Mesendoderm (in vitro differentiated cells): Measurements from ENCODE around the gene SLC35C1. TPM values are rescaled to one million over a fixed set of nuclear protein-coding genes. Genes with fewer than 3 reads are reported as not detected.
A peak's percentile ranks its signal among the peaks of the same experiment; 100 is the strongest.

Source experiments
- DNase-seq: peaks from one replicate; pipeline ENCODE4 v3.0.0; 2013
- H2AK5ac ChIP-seq: 2 replicates; pipeline ENCODE4 v1.6.1; 2013; ENCODE audit warnings: low read length, inconsistent platforms
- H2BK120ac ChIP-seq: 2 replicates; pipeline ENCODE4 v1.6.1; 2013; ENCODE audit warnings: low read depth, mild to moderate bottlenecking, low read length, moderate library complexity, mixed read lengths
- H2BK15ac ChIP-seq: replicated peaks from 2 replicates; pipeline ENCODE4 v1.6.1; 2013; ENCODE audit warnings: low read depth, mild to moderate bottlenecking, moderate library complexity
- H2BK5ac ChIP-seq: 2 replicates; pipeline ENCODE4 v1.6.1; 2013; ENCODE audit warnings: low read length, inconsistent platforms
- H3K18ac ChIP-seq: 2 replicates; pipeline ENCODE4 v1.6.1; 2013; ENCODE audit warnings: mild to moderate bottlenecking, low read length, mixed read lengths
- H3K23ac ChIP-seq: one replicate; pipeline ENCODE4 v1.6.1; 2013; ENCODE audit warnings: low read length
- H3K27ac ChIP-seq: 2 replicates; pipeline ENCODE4 v1.5.1; 2013; ENCODE audit warnings: low read depth, mild to moderate bottlenecking, inconsistent platforms, low read length, moderate library complexity
- H3K27me3 ChIP-seq: 2 replicates; pipeline ENCODE4 v1.6.1; 2013; ENCODE audit warnings: low read length, control low read depth, mild to moderate bottlenecking, inconsistent platforms; ENCODE audit not compliant: insufficient read depth, poor library complexity
- H3K36me3 ChIP-seq: 2 replicates; pipeline ENCODE4 v1.6.1; 2013; ENCODE audit warnings: low read length, inconsistent platforms; ENCODE audit not compliant: control insufficient read depth, insufficient read depth
- H3K4ac ChIP-seq: one replicate; pipeline ENCODE4 v1.6.1; 2013; ENCODE audit warnings: low read depth, mild to moderate bottlenecking, low read length, moderate library complexity
- H3K4me1 ChIP-seq: 2 replicates; pipeline ENCODE4 v1.6.1; 2013; ENCODE audit warnings: low read depth, low read length, inconsistent platforms; ENCODE audit not compliant: control insufficient read depth
- H3K4me2 ChIP-seq: 2 replicates; pipeline ENCODE4 v1.6.1; 2013; ENCODE audit warnings: low read length
- H3K4me3 ChIP-seq: 2 replicates; pipeline ENCODE4 v1.5.1; 2013; ENCODE audit warnings: mild to moderate bottlenecking, low read length
- H3K56ac ChIP-seq: one replicate; pipeline ENCODE4 v1.6.1; 2013; ENCODE audit warnings: low read length
- H3K79me1 ChIP-seq: 2 replicates; pipeline ENCODE4 v1.6.1; 2013; ENCODE audit warnings: low read length, inconsistent platforms
- H3K79me2 ChIP-seq: 2 replicates; pipeline ENCODE4 v1.6.1; 2013; ENCODE audit warnings: mild to moderate bottlenecking, low read length; ENCODE audit not compliant: control insufficient read depth, insufficient read depth
- H3K9ac ChIP-seq: 2 replicates; pipeline ENCODE4 v1.6.1; 2013; ENCODE audit warnings: low read length, inconsistent platforms
- H4K5ac ChIP-seq: one replicate; pipeline ENCODE4 v1.6.1; 2013; ENCODE audit warnings: low read length
- H4K8ac ChIP-seq: one replicate; pipeline ENCODE4 v1.6.1; 2013; ENCODE audit warnings: low read depth, mild to moderate bottlenecking, control low read depth, low read length, moderate library complexity
- WGBS: extraction: QIAGEN DNeasy Blood & Tissue Kit; methylation state at CpG from one replicate; pipeline ENCODE4 v1.1.7; 2013; ENCODE audit warnings: low lambda C conversion rate, missing lambda C conversion rate; ENCODE audit not compliant: insufficient coverage; ENCODE audit errors: extremely low coverage; 5-methylcytosine and 5-hydroxymethylcytosine counted together
- polyA plus RNA-seq, 2 experiments: library from polyadenylated mRNA; stranded (reverse); fragments of 200-250 nt; gene quantifications; one replicate each; pipeline ENCODE4 v1.2.3, GENCODE V29; 2013

The SLC35C1 gene
- 7.2 TPM for polyA plus RNA-seq (2013, experiment 1 of 2)
- polyA plus RNA-seq (2013, experiment 2 of 2): 7.3 TPM

DNA sequence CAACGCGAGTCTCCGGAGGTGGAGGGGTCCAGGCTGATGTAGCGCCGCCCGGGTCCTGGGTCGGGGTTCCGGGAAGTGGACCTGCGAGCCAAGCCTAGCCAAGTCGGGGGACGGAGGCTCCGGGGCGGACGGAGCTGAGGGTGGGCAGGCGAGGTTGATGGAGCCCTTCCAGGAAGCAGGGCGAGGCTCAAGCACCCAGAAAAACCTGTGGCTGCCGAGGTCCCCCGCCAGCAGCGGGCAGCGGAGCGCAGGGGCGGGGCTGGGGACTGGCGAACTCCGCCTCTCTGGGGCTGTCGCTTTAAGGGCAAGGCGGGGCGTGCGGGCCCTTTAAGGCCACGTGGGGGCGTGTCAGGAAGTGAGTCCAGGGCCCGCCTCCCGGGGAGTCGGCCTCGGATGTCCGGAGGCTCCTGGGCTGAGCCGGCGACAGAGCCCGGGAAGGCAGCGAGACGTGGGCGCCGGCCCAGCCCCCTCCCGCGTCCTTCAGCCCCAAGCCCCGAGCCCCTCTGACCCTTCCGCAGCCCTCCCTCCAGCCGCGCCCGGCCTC lies at the start of gene SLC35C1:
Gene SLC35C1, plus strand, starts transcription at position 389 of the 544 bp plus-strand sequence. CDS start 653 bp downstream, outside the sequence.
- Histone ChIP-seq H3K4ac (peak within 1 kb of the TSS; percentile 61), H3K18ac (peak within 1 kb of the TSS; percentile 52), H3K4me3 (peak within 1 kb of the TSS; percentile 69), H2BK120ac (no peak within 1 kb of the TSS), H4K5ac (no peak within 1 kb of the TSS), H3K27ac (no peak within 1 kb of the TSS), H3K9ac (peak within 1 kb of the TSS; percentile 72), H3K27me3 (no peaks in the 10 kb centered on the region), H3K79me2 (no peaks in the 10 kb centered on the region), H3K79me1 (peaks cover 14% of the 10 kb centered on the region), H3K4me2 (peak within 1 kb of the TSS; percentile 87), H4K8ac (no peak within 1 kb of the TSS), H3K36me3 (no peaks in the 10 kb centered on the region), H3K4me1 (peaks cover 4% of the 10 kb centered on the region), H3K23ac (peak within 1 kb of the TSS; percentile 54), H2AK5ac (no peak within 1 kb of the TSS), H2BK15ac (no peak within 1 kb of the TSS), H3K56ac (peak within 1 kb of the TSS; percentile 89), H2BK5ac (no peak within 1 kb of the TSS)
- DNase-seq: peak; percentile 98
- no CpG with 5 or more reads among the region's 49 CpGs for WGBS

DNA sequence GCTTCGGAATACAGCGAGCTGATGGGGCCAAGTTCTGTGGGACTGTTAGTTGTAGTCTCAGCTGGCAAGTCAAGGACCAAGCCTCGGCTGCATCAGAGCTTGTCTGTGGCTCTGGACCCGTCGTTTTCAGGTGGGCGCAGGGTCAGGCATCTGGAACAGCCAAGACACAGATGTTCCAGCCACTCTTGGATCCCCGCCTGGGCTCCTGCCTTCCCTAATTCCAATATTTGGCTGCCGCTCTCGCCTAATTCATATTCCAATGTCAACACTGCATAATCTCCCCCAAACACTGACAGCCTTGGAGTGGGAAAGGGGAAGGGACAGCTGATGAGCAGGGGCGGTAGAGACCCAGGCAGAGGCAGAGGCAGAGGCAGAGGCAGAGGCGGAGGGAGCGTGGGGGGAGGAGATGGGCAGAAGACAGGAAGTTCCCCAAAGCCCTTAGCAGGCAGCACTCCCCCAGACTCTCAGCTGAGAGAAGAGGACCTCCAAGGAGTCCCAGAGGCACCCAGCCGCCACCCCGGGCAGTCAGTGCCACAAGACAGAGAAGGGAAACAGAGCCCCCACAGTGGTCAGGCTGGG lies 49.6 kb upstream of the SLC35C1 start:
- Histone ChIP-seq H2BK120ac (no peak overlapping the region), H3K27ac (no peak overlapping the region), H3K4ac (no peak overlapping the region), H3K18ac (no peak overlapping the region), H3K4me2 (no peak overlapping the region), H2BK15ac (no peak overlapping the region), H3K4me1 (peaks cover 10% of the 10 kb centered on the region), H2AK5ac (no peak overlapping the region), H3K4me3 (no peak overlapping the region), H3K79me2 (no peaks in the 10 kb centered on the region), H3K27me3 (no peaks in the 10 kb centered on the region), H2BK5ac (no peak overlapping the region), H3K79me1 (no peaks in the 10 kb centered on the region), H3K56ac (peak overlapping the region; percentile 65), H3K23ac (no peak overlapping the region), H4K5ac (no peak overlapping the region), H3K36me3 (no peaks in the 10 kb centered on the region), H3K9ac (peak overlapping the region; percentile 12), H4K8ac (no peak overlapping the region)
- DNase-seq: peak; percentile 40
- no CpG with 5 or more reads among the region's 14 CpGs for WGBS

DNA sequence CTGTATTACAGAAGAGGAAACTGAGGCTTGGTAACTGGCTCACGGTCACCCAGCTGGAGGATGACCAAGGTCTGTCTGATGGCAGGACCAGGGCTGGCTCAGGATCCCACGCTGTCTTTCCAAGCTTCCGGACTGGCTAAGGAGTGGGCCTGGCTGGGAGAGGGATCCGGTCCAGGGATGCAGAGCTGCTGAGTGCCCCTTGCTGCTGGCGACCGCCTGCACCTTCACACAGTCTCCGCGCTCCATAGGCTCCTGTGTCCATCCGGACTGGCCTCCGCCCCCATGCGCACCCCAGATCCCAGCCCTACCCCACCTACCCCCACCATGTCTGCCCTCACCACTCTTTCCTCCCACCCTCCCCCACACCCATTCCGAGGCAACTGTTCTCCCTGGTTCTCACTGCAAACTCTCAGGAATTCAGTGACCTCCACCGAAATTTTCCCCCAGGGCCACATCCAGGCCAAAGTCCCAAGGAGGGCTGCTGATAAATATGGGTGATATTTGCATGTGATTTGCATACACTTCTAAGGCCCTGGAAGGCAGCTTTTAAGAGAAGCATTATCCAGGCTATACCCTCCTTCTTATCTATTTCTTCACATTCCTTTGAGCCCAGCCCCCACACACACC lies 48.5 kb upstream of the SLC35C1 start:
- Histone ChIP-seq H3K23ac (no peak overlapping the region), H3K27ac (no peak overlapping the region), H2BK120ac (no peak overlapping the region), H3K4me3 (no peak overlapping the region), H3K27me3 (no peaks in the 10 kb centered on the region), H2BK5ac (no peak overlapping the region), H3K4ac (no peak overlapping the region), H3K4me1 (peaks cover 10% of the 10 kb centered on the region), H3K56ac (no peak overlapping the region), H3K18ac (no peak overlapping the region), H4K5ac (no peak overlapping the region), H3K4me2 (no peak overlapping the region), H3K9ac (no peak overlapping the region), H4K8ac (no peak overlapping the region), H3K36me3 (no peaks in the 10 kb centered on the region), H3K79me2 (no peaks in the 10 kb centered on the region), H2BK15ac (no peak overlapping the region), H3K79me1 (no peaks in the 10 kb centered on the region), H2AK5ac (no peak overlapping the region)
- DNase-seq: peak; percentile 86
- WGBS: no CpG with 5 or more reads among the region's 13 CpGs

DNA sequence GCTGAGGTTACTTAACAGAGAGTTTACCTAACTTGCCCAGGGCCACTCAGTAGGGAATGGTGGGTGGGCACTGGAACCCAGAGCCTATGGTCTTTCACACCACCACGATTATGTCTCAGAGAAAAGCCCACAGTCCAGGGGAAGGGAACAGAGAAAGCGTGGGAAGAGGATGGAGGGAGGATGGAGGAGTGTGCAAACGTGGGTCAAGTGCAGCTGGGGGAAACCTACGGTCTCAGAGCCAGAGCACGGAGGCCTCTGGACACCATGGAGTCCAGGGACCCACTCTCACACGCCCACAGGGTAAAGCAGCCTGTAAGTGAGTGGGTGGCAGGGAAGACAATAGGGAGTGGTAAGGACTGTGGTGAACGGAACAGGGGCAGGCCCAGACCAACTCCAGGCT lies 47.3 kb upstream of the SLC35C1 start:
- H3K27ac ChIP-seq: no peak overlapping the region
- H3K79me1 ChIP-seq: no peaks in the 10 kb centered on the region
- H3K56ac ChIP-seq: peak overlapping the region; percentile 22
- no peak overlapping the region for H2BK5ac ChIP-seq
- DNase-seq: no peak
- H3K27me3 ChIP-seq: no peaks in the 10 kb centered on the region
- H2AK5ac ChIP-seq: peak overlapping the region; percentile 67
- peaks cover 10% of the 10 kb centered on the region for H3K4me1 ChIP-seq
- H3K4ac ChIP-seq: no peak overlapping the region
- no peak overlapping the region for H3K4me3 ChIP-seq
- H2BK120ac ChIP-seq: no peak overlapping the region
- H3K23ac ChIP-seq: no peak overlapping the region
- H3K9ac ChIP-seq: no peak overlapping the region
- no peaks in the 10 kb centered on the region for H3K79me2 ChIP-seq
- H4K8ac ChIP-seq: no peak overlapping the region
- H3K18ac ChIP-seq: no peak overlapping the region
- no peaks in the 10 kb centered on the region for H3K36me3 ChIP-seq
- H4K5ac ChIP-seq: no peak overlapping the region
- H3K4me2 ChIP-seq: no peak overlapping the region
- WGBS: no CpG with 5 or more reads among the region's 7 CpGs
- no peak overlapping the region for H2BK15ac ChIP-seq

DNA sequence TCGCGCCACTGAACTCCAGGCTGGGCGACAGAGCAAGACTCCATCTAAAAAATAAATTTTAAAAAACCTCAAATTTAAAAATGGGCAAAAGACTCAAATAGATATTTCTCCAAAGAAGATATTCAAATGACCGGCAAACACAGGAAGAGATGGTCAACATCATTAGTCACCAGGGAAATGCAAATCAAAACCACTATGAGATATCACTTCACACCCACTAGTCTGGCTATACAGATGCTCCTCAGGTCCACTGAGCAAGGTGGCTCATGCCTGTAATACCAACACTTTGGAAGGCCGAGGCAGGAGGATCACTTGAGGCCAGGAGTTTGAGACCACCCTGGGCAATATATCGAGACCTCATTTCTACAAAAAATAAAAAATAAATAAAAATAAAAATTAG lies 43.3 kb upstream of the SLC35C1 start:
- H3K23ac ChIP-seq: no peak overlapping the region
- DNase-seq: no peak
- H2AK5ac ChIP-seq: no peak overlapping the region
- H4K5ac ChIP-seq: no peak overlapping the region
- H2BK15ac ChIP-seq: no peak overlapping the region
- H3K56ac ChIP-seq: no peak overlapping the region
- H3K4ac ChIP-seq: no peak overlapping the region
- H3K4me1 ChIP-seq: no peaks in the 10 kb centered on the region
- no peaks in the 10 kb centered on the region for H3K79me1 ChIP-seq
- no peak overlapping the region for H2BK5ac ChIP-seq
- H3K36me3 ChIP-seq: no peaks in the 10 kb centered on the region
- H3K27me3 ChIP-seq: no peaks in the 10 kb centered on the region
- no peak overlapping the region for H3K27ac ChIP-seq
- H2BK120ac ChIP-seq: no peak overlapping the region
- no peaks in the 10 kb centered on the region for H3K79me2 ChIP-seq
- no peak overlapping the region for H3K4me3 ChIP-seq
- no peak overlapping the region for H3K4me2 ChIP-seq
- no peak overlapping the region for H3K9ac ChIP-seq
- H3K18ac ChIP-seq: no peak overlapping the region
- H4K8ac ChIP-seq: no peak overlapping the region
- no CpG with 5 or more reads among the region's 6 CpGs for WGBS
